Endodermal cell (in vitro differentiated cells): ENCODE data around the gene SPEF2. TPM values are rescaled to one million over a fixed set of nuclear protein-coding genes. Genes with fewer than 3 reads are reported as not detected.

Source experiments
- DNase-seq: peaks from one replicate; pipeline ENCODE4 v3.0.0-alpha.2; 2017
- H3K27ac ChIP-seq: 2 replicates; pipeline ENCODE4 v1.5.1; 2013; ENCODE audit warnings: mild to moderate bottlenecking, low read depth, low read length, moderate library complexity
- H3K27me3 ChIP-seq: 2 replicates; pipeline ENCODE4 v1.6.1; 2013; ENCODE audit warnings: mild to moderate bottlenecking, low read length, moderate library complexity; ENCODE audit not compliant: insufficient read depth, control insufficient read depth, poor library complexity, severe bottlenecking
- H3K36me3 ChIP-seq: 2 replicates; pipeline ENCODE4 v1.7.0; 2013; ENCODE audit warnings: mild to moderate bottlenecking, low read length, moderate library complexity; ENCODE audit not compliant: control insufficient read depth, insufficient read depth
- H3K4me1 ChIP-seq: one replicate; pipeline ENCODE4 v1.7.0; 2013; ENCODE audit warnings: low read length; ENCODE audit not compliant: control insufficient read depth, insufficient read depth
- H3K4me3 ChIP-seq: 2 replicates; pipeline ENCODE4 v1.5.1; 2013; ENCODE audit warnings: mild to moderate bottlenecking, low read length, moderate library complexity
- H3K9ac ChIP-seq: 2 replicates; pipeline ENCODE4 v1.6.1; 2013; ENCODE audit warnings: mild to moderate bottlenecking, low read length, moderate library complexity; ENCODE audit not compliant: poor library complexity, severe bottlenecking; ENCODE audit errors: extremely low read depth
- H3K9me3 ChIP-seq: 2 replicates; pipeline ENCODE4 v1.6.1; 2013; ENCODE audit warnings: mild to moderate bottlenecking, low read length, moderate library complexity; ENCODE audit not compliant: control insufficient read depth
- H3K27ac Mint-ChIP-seq: 2 replicates; pipeline ENCODE4 v1.8.0; 2020; ENCODE audit warnings: mixed read lengths
- H3K27me3 Mint-ChIP-seq: 2 replicates; pipeline ENCODE4 v1.8.0; 2021; ENCODE audit warnings: mild to moderate bottlenecking, mixed read lengths; ENCODE audit not compliant: insufficient read depth
- H3K36me3 Mint-ChIP-seq: 2 replicates; pipeline ENCODE4 v1.8.0; 2020; ENCODE audit warnings: low read depth, mixed read lengths
- H3K4me1 Mint-ChIP-seq: 2 replicates; pipeline ENCODE4 v1.8.0; 2020; ENCODE audit warnings: mixed read lengths
- H3K4me3 Mint-ChIP-seq: 2 replicates; pipeline ENCODE4 v1.8.0; 2020; ENCODE audit warnings: mild to moderate bottlenecking, moderate library complexity, mixed read lengths
- H3K9me3 Mint-ChIP-seq: 2 replicates; pipeline ENCODE4 v1.8.0; 2020; ENCODE audit warnings: mild to moderate bottlenecking, mixed read lengths
- CTCF ChIP-seq: fragments of 200-600 bp; sonication (generic); conservative IDR thresholded peaks from 2 replicates; pipeline ENCODE4 v1.5.0; 2021; ENCODE audit warnings: antibody characterized with exemption, mild to moderate bottlenecking
- WGBS, 2 experiments: methylation state at CpG; one replicate each; pipeline versions ENCODE4 v1.1.5 to v1.1.7; 2013; ENCODE audit warnings: missing lambda C conversion rate in 2 of 2, mixed read lengths in 1 of 2; ENCODE audit not compliant: insufficient coverage in 1 of 2, insufficient read length in 1 of 2; 5-methylcytosine and 5-hydroxymethylcytosine counted together
- total RNA-seq, 2 donors: library from RNA; stranded (reverse); fragmentation: NEBNext Ultra II Directional in 1 of 2; extraction: Animal tissue kit (Norgen Biotek cat#: 25700) in 1 of 2; gene quantifications; 2 replicates in 1 of 2; 3 replicates in 1 of 2; pipeline ENCODE4 v1.2.1, GENCODE V29; 2021

The SPEF2 gene
- total RNA-seq, 2 donors from 2014 or later: 3.3 to 4.0 TPM

- H3K27ac Mint-ChIP-seq: peak overlapping the region; percentile 19
- no peak overlapping the region for H3K4me3 ChIP-seq
Observed at GRCh38 chr5:35745660-35746059, 128.0 kb downstream of the SPEF2 start.

GRCh38 chr5:35752012-35752411 is 134.3 kb downstream of the SPEF2 start:
- peaks cover 11% of the 10 kb centered on the region for H3K9me3 Mint-ChIP-seq
- TF ChIP-seq CTCF: no peak
- H3K27ac Mint-ChIP-seq: no peak overlapping the region
- H3K4me3 ChIP-seq: no peak overlapping the region
- DNase-seq: no peak
- H3K9me3 ChIP-seq: peaks cover 16% of the 10 kb centered on the region
- no peaks in the 10 kb centered on the region for H3K27me3 ChIP-seq
- H3K4me1 ChIP-seq: no peaks in the 10 kb centered on the region
- no peak overlapping the region for H3K27ac ChIP-seq
- H3K36me3 Mint-ChIP-seq: no peaks in the 10 kb centered on the region
- peaks cover 4% of the 10 kb centered on the region for H3K4me1 Mint-ChIP-seq
- no peaks in the 10 kb centered on the region for H3K36me3 ChIP-seq
- WGBS, 2 experiments: 87 to 89% methylated on average over 3 to 6 of the region's 6 CpGs
- peaks cover 79% of the 10 kb centered on the region for H3K27me3 Mint-ChIP-seq
- H3K4me3 Mint-ChIP-seq: no peak overlapping the region
- no peak overlapping the region for H3K9ac ChIP-seq

More at GRCh38 chr5:35745660-35746059, 128.0 kb downstream of the SPEF2 start:
- H3K4me1 ChIP-seq: no peaks in the 10 kb centered on the region
- no peaks in the 10 kb centered on the region for H3K36me3 ChIP-seq
- H3K9me3 ChIP-seq: peaks cover 16% of the 10 kb centered on the region
- Mint-ChIP-seq H3K4me1 (peaks cover 17% of the 10 kb centered on the region), H3K27me3 (peaks cover 63% of the 10 kb centered on the region), H3K36me3 (no peaks in the 10 kb centered on the region), H3K9me3 (peaks cover 20% of the 10 kb centered on the region), H3K4me3 (no peak overlapping the region)
- H3K27ac ChIP-seq: no peak overlapping the region
- H3K9ac ChIP-seq: no peak overlapping the region
- no peak for TF ChIP-seq CTCF
- H3K27me3 ChIP-seq: no peaks in the 10 kb centered on the region
- no peak for DNase-seq
- WGBS, 2 experiments: 97 to 100% methylated on average over 1 to 3 of the region's 3 CpGs

GRCh38 chr5:35753500-35753899 is 135.8 kb downstream of the SPEF2 start:
- Mint-ChIP-seq H3K27ac (no peak overlapping the region), H3K27me3 (peaks cover 77% of the 10 kb centered on the region), H3K9me3 (no peaks in the 10 kb centered on the region), H3K4me1 (peaks cover 4% of the 10 kb centered on the region), H3K36me3 (no peaks in the 10 kb centered on the region), H3K4me3 (no peak overlapping the region)
- Histone ChIP-seq H3K27me3 (peaks cover 6% of the 10 kb centered on the region), H3K9me3 (peaks cover 4% of the 10 kb centered on the region), H3K4me1 (no peaks in the 10 kb centered on the region), H3K4me3 (no peak overlapping the region), H3K27ac (no peak overlapping the region), H3K36me3 (no peaks in the 10 kb centered on the region), H3K9ac (no peak overlapping the region)
- DNase-seq: peak; percentile 75
- 63% methylated on average over 5 of the region's 5 CpGs; no CpG with 5 or more reads in 1 of the 2 experiments for WGBS, 2 experiments
- TF ChIP-seq CTCF: no peak
